Right lobe of liver (tissue), 4 donors: ENCODE measurements around the gene NAALADL2.

Experiments
- CTCF ChIP-seq, 4 donors: fragments of 200-600 bp in 3 of 4; fragments of 450-650 bp in 1 of 4; IDR thresholded peaks; one replicate each; pipeline versions ENCODE4 v1.5.1 to v1.8.0; 2016 to 2022; ENCODE audit warnings: antibody characterized with exemption in 4 of 4, mild to moderate bottlenecking in 2 of 4
- POLR2A ChIP-seq: fragments of 450-650 bp; IDR thresholded peaks from one replicate; pipeline ENCODE4 v1.6.1; 2017; ENCODE audit warnings: antibody characterized with exemption, mild to moderate bottlenecking
- donor health status: DM: no; HTN: no; CAD: no.
- donor health status: DM: no; HTN: no; CAD: no.
- donor health status: DM: no; HTN: yes; CAD: no.

- TF ChIP-seq CTCF (IDR thresholded peaks at IDR 0.05), result no peak
- TF ChIP-seq POLR2A, result no peak
Measured at GRCh38 chr3:174973465-174973864, 114.3 kb downstream of the NAALADL2 start.
